Endodermal cell (in vitro differentiated cells): ENCODE results near the gene ADAMTS18. TPM values are rescaled to one million over a fixed set of nuclear protein-coding genes. Genes with fewer than 3 reads are reported as not detected.

Source experiments
- DNase-seq: peaks from one replicate; pipeline ENCODE4 v3.0.0-alpha.2; 2017
- H3K27ac ChIP-seq: 2 replicates; pipeline ENCODE4 v1.5.1; 2013; ENCODE audit warnings: mild to moderate bottlenecking, low read depth, low read length, moderate library complexity
- H3K27me3 ChIP-seq: 2 replicates; pipeline ENCODE4 v1.6.1; 2013; ENCODE audit warnings: mild to moderate bottlenecking, low read length, moderate library complexity; ENCODE audit not compliant: insufficient read depth, control insufficient read depth, poor library complexity, severe bottlenecking
- H3K36me3 ChIP-seq: 2 replicates; pipeline ENCODE4 v1.7.0; 2013; ENCODE audit warnings: mild to moderate bottlenecking, low read length, moderate library complexity; ENCODE audit not compliant: control insufficient read depth, insufficient read depth
- H3K4me1 ChIP-seq: one replicate; pipeline ENCODE4 v1.7.0; 2013; ENCODE audit warnings: low read length; ENCODE audit not compliant: control insufficient read depth, insufficient read depth
- H3K4me3 ChIP-seq: 2 replicates; pipeline ENCODE4 v1.5.1; 2013; ENCODE audit warnings: mild to moderate bottlenecking, low read length, moderate library complexity
- H3K9ac ChIP-seq: 2 replicates; pipeline ENCODE4 v1.6.1; 2013; ENCODE audit warnings: mild to moderate bottlenecking, low read length, moderate library complexity; ENCODE audit not compliant: poor library complexity, severe bottlenecking; ENCODE audit errors: extremely low read depth
- H3K9me3 ChIP-seq: 2 replicates; pipeline ENCODE4 v1.6.1; 2013; ENCODE audit warnings: mild to moderate bottlenecking, low read length, moderate library complexity; ENCODE audit not compliant: control insufficient read depth
- H3K27ac Mint-ChIP-seq: 2 replicates; pipeline ENCODE4 v1.8.0; 2020; ENCODE audit warnings: mixed read lengths
- H3K27me3 Mint-ChIP-seq: 2 replicates; pipeline ENCODE4 v1.8.0; 2021; ENCODE audit warnings: mild to moderate bottlenecking, mixed read lengths; ENCODE audit not compliant: insufficient read depth
- H3K36me3 Mint-ChIP-seq: 2 replicates; pipeline ENCODE4 v1.8.0; 2020; ENCODE audit warnings: low read depth, mixed read lengths
- H3K4me1 Mint-ChIP-seq: 2 replicates; pipeline ENCODE4 v1.8.0; 2020; ENCODE audit warnings: mixed read lengths
- H3K4me3 Mint-ChIP-seq: 2 replicates; pipeline ENCODE4 v1.8.0; 2020; ENCODE audit warnings: mild to moderate bottlenecking, moderate library complexity, mixed read lengths
- H3K9me3 Mint-ChIP-seq: 2 replicates; pipeline ENCODE4 v1.8.0; 2020; ENCODE audit warnings: mild to moderate bottlenecking, mixed read lengths
- CTCF ChIP-seq: fragments of 200-600 bp; sonication (generic); conservative IDR thresholded peaks from 2 replicates; pipeline ENCODE4 v1.5.0; 2021; ENCODE audit warnings: antibody characterized with exemption, mild to moderate bottlenecking
- WGBS, 2 experiments: methylation state at CpG; one replicate each; pipeline versions ENCODE4 v1.1.5 to v1.1.7; 2013; ENCODE audit warnings: missing lambda C conversion rate in 2 of 2, mixed read lengths in 1 of 2; ENCODE audit not compliant: insufficient coverage in 1 of 2, insufficient read length in 1 of 2; 5-methylcytosine and 5-hydroxymethylcytosine counted together
- total RNA-seq, 2 donors: library from RNA; stranded (reverse); fragmentation: NEBNext Ultra II Directional in 1 of 2; extraction: Animal tissue kit (Norgen Biotek cat#: 25700) in 1 of 2; gene quantifications; 2 replicates in 1 of 2; 3 replicates in 1 of 2; pipeline ENCODE4 v1.2.1, GENCODE V29; 2021

The ADAMTS18 gene
- total RNA-seq, 2 donors from 2014 or later, result 7.9 to 12.4 TPM

GRCh38 chr16:77353587-77354263 is 81.1 kb downstream of the ADAMTS18 start:
- no peak overlapping the region for H3K4me3 Mint-ChIP-seq
- Histone ChIP-seq H3K9me3 (no peaks in the 10 kb centered on the region), H3K9ac (no peak overlapping the region), H3K27ac (no peak overlapping the region), H3K36me3 (peaks cover 39% of the 10 kb centered on the region), H3K4me1 (peaks cover under 1% of the 10 kb centered on the region), H3K4me3 (no peak overlapping the region), H3K27me3 (no peaks in the 10 kb centered on the region)
- peaks cover 15% of the 10 kb centered on the region for H3K36me3 Mint-ChIP-seq
- WGBS, 2 experiments, result 95 to 100% methylated on average over 2 to 4 of the region's 4 CpGs
- H3K27me3 Mint-ChIP-seq, result no peaks in the 10 kb centered on the region
- H3K27ac Mint-ChIP-seq, result no peak overlapping the region
- no peak for DNase-seq
- TF ChIP-seq CTCF, result no peak
- peaks cover 12% of the 10 kb centered on the region for H3K4me1 Mint-ChIP-seq
- no peaks in the 10 kb centered on the region for H3K9me3 Mint-ChIP-seq

- Histone ChIP-seq H3K27ac (no peak overlapping the region), H3K36me3 (peaks cover 40% of the 10 kb centered on the region)
- no peak overlapping the region for H3K27ac Mint-ChIP-seq
Measured at GRCh38 chr16:77344341-77344740, 90.5 kb downstream of the ADAMTS18 start.

GRCh38 chr16:77336637-77337036 is 98.2 kb downstream of the ADAMTS18 start:
- Histone ChIP-seq H3K4me1 (peaks cover 5% of the 10 kb centered on the region), H3K27ac (peak overlapping the region; percentile 8), H3K9me3 (no peaks in the 10 kb centered on the region), H3K9ac (no peak overlapping the region), H3K4me3 (no peak overlapping the region), H3K27me3 (no peaks in the 10 kb centered on the region), H3K36me3 (peaks cover 40% of the 10 kb centered on the region)
- peaks cover 45% of the 10 kb centered on the region for H3K36me3 Mint-ChIP-seq
- H3K4me1 Mint-ChIP-seq, result peaks cover 18% of the 10 kb centered on the region
- no peaks in the 10 kb centered on the region for H3K9me3 Mint-ChIP-seq
- H3K27ac Mint-ChIP-seq, result no peak overlapping the region
- DNase-seq, result peak; percentile 57
- WGBS, 2 experiments, result 60 to 68% methylated on average over 2 of the region's 2 CpGs
- TF ChIP-seq CTCF, result no peak
- no peak overlapping the region for H3K4me3 Mint-ChIP-seq
- H3K27me3 Mint-ChIP-seq, result no peaks in the 10 kb centered on the region

More at GRCh38 chr16:77344341-77344740, 90.5 kb downstream of the ADAMTS18 start:
- DNase-seq, result no peak
- H3K27me3 Mint-ChIP-seq, result no peaks in the 10 kb centered on the region
- Histone ChIP-seq H3K4me1 (no peaks in the 10 kb centered on the region), H3K9ac (no peak overlapping the region), H3K27me3 (no peaks in the 10 kb centered on the region), H3K9me3 (no peaks in the 10 kb centered on the region), H3K4me3 (no peak overlapping the region)
- TF ChIP-seq CTCF, result no peak
- H3K4me3 Mint-ChIP-seq, result no peak overlapping the region
- peaks cover 2% of the 10 kb centered on the region for H3K9me3 Mint-ChIP-seq
- H3K36me3 Mint-ChIP-seq, result peaks cover 34% of the 10 kb centered on the region
- 94 to 97% methylated on average over 5 to 6 of the region's 6 CpGs for WGBS, 2 experiments
- peaks cover 5% of the 10 kb centered on the region for H3K4me1 Mint-ChIP-seq
